Adrenal gland (tissue), 5 donors: Measurements from ENCODE around the gene TBC1D22A.

Experiments used
- POLR2A ChIP-seq, 2 donors: fragments of 450-650 bp; IDR thresholded peaks; one replicate each; pipeline ENCODE4 v1.6.1; 2017; ENCODE audit warnings: antibody characterized with exemption in 2 of 2, mild to moderate bottlenecking in 2 of 2, moderate library complexity in 1 of 2
- TF ChIP-seq, protein P1 (sequence below), 6 experiments: fragments of 450-650 bp in 4 of 6; fragments of 200-600 bp in 2 of 6; sonication (generic) in 1 of 6; IDR thresholded peaks; 1 replicate in 5 of 6; 2 replicates in 1 of 6; pipeline versions ENCODE4 v1.5.1 to v1.8.0; 2016 to 2021; ENCODE audit warnings: antibody characterized with exemption in 6 of 6, mild to moderate bottlenecking in 2 of 6, moderate library complexity in 1 of 6
- donor health status: DM: no; HTN: no; CAD: no.

DNA sequence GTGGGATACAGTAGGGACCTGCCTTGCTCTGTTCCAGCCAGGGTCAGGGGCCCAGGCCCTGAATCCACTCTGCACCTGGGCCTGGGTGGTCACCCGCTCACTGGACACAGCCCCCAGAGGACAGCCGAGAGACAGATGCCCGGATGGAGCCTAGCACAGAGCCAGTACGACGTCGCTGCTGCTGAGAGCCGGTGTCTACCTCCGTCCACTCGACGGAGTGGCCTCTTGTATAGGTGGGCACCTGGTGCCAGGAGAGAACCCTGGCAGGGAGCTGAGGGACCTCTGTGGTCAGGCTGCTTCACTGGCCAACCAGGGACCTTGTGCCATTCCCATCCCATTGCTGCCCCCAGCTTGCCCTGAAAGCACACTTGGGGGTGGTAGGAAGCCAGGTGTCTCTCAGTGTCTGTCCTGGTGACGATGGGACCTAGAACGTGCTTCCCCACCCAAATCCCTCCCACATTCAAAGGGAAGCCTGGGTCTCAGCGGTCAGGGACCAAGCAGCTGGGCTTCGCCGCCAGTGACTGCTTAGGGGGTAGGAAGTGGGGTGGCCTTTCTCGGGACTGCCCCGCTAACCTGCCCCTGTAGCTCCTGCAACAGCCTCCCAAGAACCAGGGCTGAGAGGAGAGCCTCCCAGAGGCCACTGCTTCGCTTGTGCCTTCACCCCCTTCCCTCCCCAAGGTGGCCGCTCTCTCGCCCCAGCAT, 14.1 kb upstream of the TBC1D22A start:
- TF ChIP-seq, protein P1, sequence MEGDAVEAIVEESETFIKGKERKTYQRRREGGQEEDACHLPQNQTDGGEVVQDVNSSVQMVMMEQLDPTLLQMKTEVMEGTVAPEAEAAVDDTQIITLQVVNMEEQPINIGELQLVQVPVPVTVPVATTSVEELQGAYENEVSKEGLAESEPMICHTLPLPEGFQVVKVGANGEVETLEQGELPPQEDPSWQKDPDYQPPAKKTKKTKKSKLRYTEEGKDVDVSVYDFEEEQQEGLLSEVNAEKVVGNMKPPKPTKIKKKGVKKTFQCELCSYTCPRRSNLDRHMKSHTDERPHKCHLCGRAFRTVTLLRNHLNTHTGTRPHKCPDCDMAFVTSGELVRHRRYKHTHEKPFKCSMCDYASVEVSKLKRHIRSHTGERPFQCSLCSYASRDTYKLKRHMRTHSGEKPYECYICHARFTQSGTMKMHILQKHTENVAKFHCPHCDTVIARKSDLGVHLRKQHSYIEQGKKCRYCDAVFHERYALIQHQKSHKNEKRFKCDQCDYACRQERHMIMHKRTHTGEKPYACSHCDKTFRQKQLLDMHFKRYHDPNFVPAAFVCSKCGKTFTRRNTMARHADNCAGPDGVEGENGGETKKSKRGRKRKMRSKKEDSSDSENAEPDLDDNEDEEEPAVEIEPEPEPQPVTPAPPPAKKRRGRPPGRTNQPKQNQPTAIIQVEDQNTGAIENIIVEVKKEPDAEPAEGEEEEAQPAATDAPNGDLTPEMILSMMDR (IDR thresholded peaks at IDR 0.05): no peak
- TF ChIP-seq POLR2A (IDR thresholded peaks at IDR 0.05): no peak
